Thyroid gland (tissue), 4 donors: ENCODE measurements around the gene MAPK13.

Experiments used
- CTCF ChIP-seq, 6 experiments: fragments of 200-600 bp in 3 of 6; fragments of 450-650 bp in 3 of 6; sonication (generic) in 3 of 6; IDR thresholded peaks; one replicate each; pipeline ENCODE4 v1.5.1; 2016 to 2019; ENCODE audit warnings: antibody characterized with exemption in 6 of 6, mild to moderate bottlenecking in 2 of 6, inconsistent platforms in 1 of 6, moderate library complexity in 1 of 6
- POLR2A ChIP-seq, 2 donors: fragments of 450-650 bp; IDR thresholded peaks; one replicate each; pipeline ENCODE4 v1.6.1; 2017; ENCODE audit warnings: antibody characterized with exemption in 2 of 2, mild to moderate bottlenecking in 2 of 2, moderate library complexity in 1 of 2

- TF ChIP-seq CTCF (IDR thresholded peaks at IDR 0.05) (no peak), POLR2A (IDR thresholded peaks at IDR 0.05) (no peak)
Observed at GRCh38 chr6:36120979-36121786, 9.1 kb upstream of the MAPK13 start.
